ENCODE measurements around the gene TMEM132A. TPM values are rescaled to one million over a fixed set of nuclear protein-coding genes. Genes with fewer than 3 reads are reported as not detected.

The TMEM132A gene
- total RNA-seq, 4 donors from 2014 or later: 3.2 to 8.9 (median 6.5) TPM

DNA sequence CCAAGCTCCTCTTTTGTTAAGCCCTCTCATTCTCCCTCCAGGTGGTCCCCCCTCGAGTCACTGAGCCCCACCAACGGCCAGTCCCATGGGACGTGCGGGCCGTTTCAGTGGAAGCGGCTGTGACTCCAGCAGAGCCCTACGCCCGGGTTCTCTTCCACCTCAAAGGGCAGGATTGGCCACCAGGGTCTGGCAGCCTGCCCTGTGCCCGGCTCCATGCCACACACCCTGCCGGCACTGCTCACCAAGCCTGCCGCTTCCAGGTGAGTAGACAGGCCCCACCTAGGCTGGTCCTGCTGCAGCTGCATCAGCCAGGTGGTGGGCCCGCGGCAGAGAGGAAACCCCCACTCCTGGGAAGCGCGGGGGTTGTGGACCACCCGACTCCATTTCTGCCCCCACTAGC, 3.3 kb downstream of the TMEM132A start:
- TF ChIP-seq EP300 (IDR thresholded peaks at IDR 0.05) (no peak), POLR2AphosphoS5 (IDR thresholded peaks at IDR 0.05) (no peak), POLR2A (IDR thresholded peaks at IDR 0.05) (no peak)
- TF ChIP-seq, protein P1, sequence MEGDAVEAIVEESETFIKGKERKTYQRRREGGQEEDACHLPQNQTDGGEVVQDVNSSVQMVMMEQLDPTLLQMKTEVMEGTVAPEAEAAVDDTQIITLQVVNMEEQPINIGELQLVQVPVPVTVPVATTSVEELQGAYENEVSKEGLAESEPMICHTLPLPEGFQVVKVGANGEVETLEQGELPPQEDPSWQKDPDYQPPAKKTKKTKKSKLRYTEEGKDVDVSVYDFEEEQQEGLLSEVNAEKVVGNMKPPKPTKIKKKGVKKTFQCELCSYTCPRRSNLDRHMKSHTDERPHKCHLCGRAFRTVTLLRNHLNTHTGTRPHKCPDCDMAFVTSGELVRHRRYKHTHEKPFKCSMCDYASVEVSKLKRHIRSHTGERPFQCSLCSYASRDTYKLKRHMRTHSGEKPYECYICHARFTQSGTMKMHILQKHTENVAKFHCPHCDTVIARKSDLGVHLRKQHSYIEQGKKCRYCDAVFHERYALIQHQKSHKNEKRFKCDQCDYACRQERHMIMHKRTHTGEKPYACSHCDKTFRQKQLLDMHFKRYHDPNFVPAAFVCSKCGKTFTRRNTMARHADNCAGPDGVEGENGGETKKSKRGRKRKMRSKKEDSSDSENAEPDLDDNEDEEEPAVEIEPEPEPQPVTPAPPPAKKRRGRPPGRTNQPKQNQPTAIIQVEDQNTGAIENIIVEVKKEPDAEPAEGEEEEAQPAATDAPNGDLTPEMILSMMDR (IDR thresholded peaks at IDR 0.05): no peak
- ATAC-seq: no peak
- H3K4me1 ChIP-seq: peaks cover 0 to 26% (median 12%) of the 10 kb centered on the region in 3 donors
- 80% methylated on average over 1 of the region's 16 CpGs; no CpG with 5 or more reads in 1 of the 2 donors for WGBS, 2 donors (ENCODE audit: low coverage in 1 of 2)
- H3K36me3 ChIP-seq: peaks cover 0 to 20% of the 10 kb centered on the region in 2 donors
- H3K4me3 ChIP-seq: no peak overlapping the region
- no peaks in the 10 kb centered on the region for H3K9me3 ChIP-seq
- H3K27me3 ChIP-seq: peaks cover 45% of the 10 kb centered on the region
- H3K27ac ChIP-seq: no peak overlapping the region

DNA sequence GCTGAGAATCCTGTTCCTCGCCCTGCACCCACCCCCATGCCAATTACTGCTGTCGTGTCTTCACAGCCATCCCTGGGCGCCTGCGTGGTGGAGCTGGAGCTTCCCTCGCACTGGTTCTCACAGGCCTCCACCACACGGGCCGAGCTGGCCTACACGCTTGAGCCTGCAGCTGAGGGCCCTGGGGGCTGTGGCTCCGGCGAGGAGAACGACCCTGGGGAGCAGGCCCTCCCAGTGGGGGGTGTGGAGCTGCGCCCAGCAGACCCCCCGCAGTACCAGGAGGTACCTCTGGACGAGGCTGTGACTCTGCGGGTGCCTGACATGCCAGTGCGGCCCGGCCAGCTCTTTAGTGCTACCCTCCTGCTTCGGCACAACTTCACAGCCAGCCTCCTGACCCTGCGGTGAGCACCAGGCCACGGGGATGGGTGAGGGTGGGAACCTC, 4.3 kb downstream of the TMEM132A start:
- peaks cover 0 to 22% (median 12%) of the 10 kb centered on the region in 3 donors for H3K4me1 ChIP-seq
- H3K9me3 ChIP-seq: no peaks in the 10 kb centered on the region
- 80% methylated on average over 1 of the region's 20 CpGs; no CpG with 5 or more reads in 1 of the 2 donors for WGBS, 2 donors (ENCODE audit: low coverage in 1 of 2)
- no peak for ATAC-seq
- H3K27me3 ChIP-seq: peaks cover 51% of the 10 kb centered on the region
- TF ChIP-seq POLR2A (IDR thresholded peaks at IDR 0.05) (no peak), EP300 (IDR thresholded peaks at IDR 0.05) (no peak), POLR2AphosphoS5 (IDR thresholded peaks at IDR 0.05) (no peak)
- TF ChIP-seq, protein P1 (IDR thresholded peaks at IDR 0.05): no peak
- no peak overlapping the region for H3K27ac ChIP-seq
- H3K4me3 ChIP-seq: no peak overlapping the region
- peaks cover 0 to 10% of the 10 kb centered on the region in 2 donors for H3K36me3 ChIP-seq

DNA sequence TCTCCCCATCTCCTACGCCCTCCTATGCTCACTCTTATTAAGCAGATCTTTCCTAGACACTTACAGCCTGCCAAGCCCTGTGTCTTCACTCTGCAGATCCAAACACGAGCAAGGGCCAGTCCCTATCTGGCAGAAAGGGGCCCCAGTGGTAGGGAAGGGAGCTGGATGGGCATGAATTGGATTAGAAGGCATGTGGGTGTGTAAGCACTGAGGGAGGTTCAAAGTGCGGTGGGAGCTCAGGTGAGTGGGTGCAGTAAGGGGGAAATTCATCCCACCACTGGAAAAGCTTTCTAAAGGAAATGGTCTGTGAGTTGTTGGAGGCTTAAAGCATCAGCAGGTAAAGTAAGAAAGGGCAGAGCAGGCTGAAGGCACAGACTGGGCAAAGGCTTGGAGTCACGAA, 5.5 kb downstream of the TMEM132A start:
- H3K4me3 ChIP-seq: no peak overlapping the region
- 83 to 84% methylated on average over 2 to 3 of the region's 4 CpGs for WGBS, 2 donors (ENCODE audit: low coverage in 1 of 2)
- H3K36me3 ChIP-seq: peaks cover 0 to 10% of the 10 kb centered on the region in 2 donors
- TF ChIP-seq POLR2AphosphoS5 (IDR thresholded peaks at IDR 0.05) (no peak), POLR2A (IDR thresholded peaks at IDR 0.05) (no peak), EP300 (IDR thresholded peaks at IDR 0.05) (no peak)
- TF ChIP-seq, protein P1 (IDR thresholded peaks at IDR 0.05): no peak
- no peak overlapping the region for H3K27ac ChIP-seq
- peaks cover 0 to 10% (median 5%) of the 10 kb centered on the region in 3 donors for H3K4me1 ChIP-seq
- peaks cover 44% of the 10 kb centered on the region for H3K27me3 ChIP-seq
- no peak for ATAC-seq
- H3K9me3 ChIP-seq: no peaks in the 10 kb centered on the region

GRCh38 chr11:60930394-60930793, 6.1 kb downstream of the TMEM132A start:
- no peak overlapping the region for H3K27ac ChIP-seq
- H3K27me3 ChIP-seq: peaks cover 38% of the 10 kb centered on the region
- no peak for ATAC-seq
- no CpG with 5 or more reads among the region's 4 CpGs for WGBS, 2 donors (ENCODE audit: low coverage in 1 of 2)
- H3K36me3 ChIP-seq: peaks cover 0 to 10% of the 10 kb centered on the region in 2 donors
- no peak overlapping the region for H3K4me3 ChIP-seq
- H3K4me1 ChIP-seq: peaks cover 0 to 4% (median 0%) of the 10 kb centered on the region in 3 donors
- TF ChIP-seq POLR2A (IDR thresholded peaks at IDR 0.05) (no peak), EP300 (IDR thresholded peaks at IDR 0.05) (no peak), POLR2AphosphoS5 (IDR thresholded peaks at IDR 0.05) (no peak)
- TF ChIP-seq, protein P1 (IDR thresholded peaks at IDR 0.05): no peak
- no peaks in the 10 kb centered on the region for H3K9me3 ChIP-seq

GRCh38 chr11:60931917-60932316, 7.7 kb downstream of the TMEM132A start:
- Histone ChIP-seq H3K4me3 (no peak overlapping the region), H3K36me3 (peaks cover 0 to 15% of the 10 kb centered on the region in 2 donors), H3K9me3 (no peaks in the 10 kb centered on the region), H3K27ac (no peak overlapping the region), H3K4me1 (no peaks in the 10 kb centered on the region), H3K27me3 (peaks cover 23% of the 10 kb centered on the region)
- WGBS, 2 donors (ENCODE audit: low coverage in 1 of 2): 88 to 89% methylated on average over 3 to 5 of the region's 9 CpGs
- TF ChIP-seq, protein P1 (IDR thresholded peaks at IDR 0.05): no peak
- TF ChIP-seq POLR2AphosphoS5 (IDR thresholded peaks at IDR 0.05) (no peak), EP300 (IDR thresholded peaks at IDR 0.05) (no peak), POLR2A (IDR thresholded peaks at IDR 0.05) (no peak)
- no peak for ATAC-seq

Measured in gastroesophageal sphincter (tissue), 4 donors.